Cardiac septum (tissue), 1 donor: Measurements from ENCODE around the gene NEURL1. TPM values are rescaled to one million over a fixed set of nuclear protein-coding genes. Genes with fewer than 3 reads are reported as not detected.
"Not testable (repeated sequence)": the region's sequence is repeated elsewhere in the genome, so short reads cannot be mapped to it uniquely, and the experiment has no call there.

Source experiments
- DNase-seq: peaks from one replicate; pipeline ENCODE4 v3.0.0-alpha.2; 2020; ENCODE audit warnings: low spot score
- intact Hi-C: fragments of 100-400 bp; cut with DNase I; formaldehyde crosslinking; loops from one replicate; pipeline ENCODE4 v1.14.0; 2022
- total RNA-seq: library from RNA; stranded (reverse); fragmentation: NEBNext Ultra II Directional; extraction: Animal tissue kit (Norgen Biotek cat#: 25700); gene quantifications from one replicate; pipeline ENCODE4 v1.2.1, GENCODE V29; 2021
- donor health status: DM: no; HTN: no; CAD: no.

Gene NEURL1
- total RNA-seq, 1 donor from 2014 or later = 0.54 TPM

DNA sequence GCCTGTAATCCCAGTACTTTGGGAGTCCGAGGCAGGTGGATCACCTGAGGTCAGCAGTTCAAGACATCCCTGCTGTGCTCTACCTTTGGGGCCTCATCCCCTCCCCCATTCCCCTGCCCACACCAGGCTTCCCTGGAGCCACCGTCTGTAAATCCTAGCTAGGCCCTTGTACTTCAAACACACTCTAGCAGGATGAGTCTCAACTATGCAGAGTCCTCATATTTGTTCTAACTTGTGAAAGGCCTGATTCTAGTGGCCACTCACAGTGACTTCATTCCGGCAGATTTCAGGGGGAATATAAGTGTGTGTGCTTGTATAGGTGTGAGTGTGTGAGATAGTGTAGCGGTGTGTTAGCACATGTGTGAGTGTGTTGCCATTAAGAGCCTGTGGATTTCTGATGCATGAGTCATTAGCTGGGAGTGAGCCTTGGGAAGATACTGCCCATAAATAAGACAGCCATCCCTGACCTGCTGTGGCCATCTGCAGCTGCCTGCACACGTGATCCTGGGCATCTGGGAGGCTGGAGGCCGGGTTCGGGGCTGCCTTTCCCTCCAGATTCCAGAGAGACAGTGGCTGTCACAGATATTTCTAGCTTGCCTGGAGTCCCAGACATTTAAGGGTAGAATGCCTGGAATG lies 1.7 kb upstream of the NEURL1 start:
- intact Hi-C loops = no loop called here
- no peak for DNase-seq

DNA sequence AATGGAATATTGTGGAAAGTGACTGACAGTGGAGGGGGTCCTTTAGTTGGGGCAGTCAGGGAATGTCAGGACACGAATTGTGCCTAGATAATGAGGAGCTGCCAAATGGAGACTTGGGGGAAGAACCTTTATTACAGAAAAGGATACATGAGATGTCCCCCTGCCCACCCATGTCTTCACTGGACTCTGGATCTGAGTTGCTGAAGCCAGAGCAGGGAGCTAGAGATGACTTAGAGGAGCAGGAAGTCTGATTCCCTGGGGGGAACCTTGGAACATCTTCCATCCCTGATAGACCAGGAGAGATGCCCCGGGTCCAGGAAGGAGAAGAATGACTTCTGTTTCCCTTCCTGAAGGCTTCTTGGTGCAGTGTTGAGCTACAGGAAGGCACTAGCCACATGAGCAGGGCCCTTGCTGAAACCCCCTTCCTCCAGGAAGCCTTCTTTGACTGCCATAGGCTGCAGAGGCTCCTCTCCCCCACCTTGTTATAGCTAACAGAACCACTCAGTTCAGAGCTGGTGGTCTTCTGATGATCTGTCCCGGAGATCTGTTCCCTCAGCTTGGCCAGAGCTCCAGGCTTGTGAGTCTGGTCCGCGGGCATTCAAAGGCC lies 747 bp upstream of the NEURL1 start:
- no peak for DNase-seq
- intact Hi-C loops = no loop called here

DNA sequence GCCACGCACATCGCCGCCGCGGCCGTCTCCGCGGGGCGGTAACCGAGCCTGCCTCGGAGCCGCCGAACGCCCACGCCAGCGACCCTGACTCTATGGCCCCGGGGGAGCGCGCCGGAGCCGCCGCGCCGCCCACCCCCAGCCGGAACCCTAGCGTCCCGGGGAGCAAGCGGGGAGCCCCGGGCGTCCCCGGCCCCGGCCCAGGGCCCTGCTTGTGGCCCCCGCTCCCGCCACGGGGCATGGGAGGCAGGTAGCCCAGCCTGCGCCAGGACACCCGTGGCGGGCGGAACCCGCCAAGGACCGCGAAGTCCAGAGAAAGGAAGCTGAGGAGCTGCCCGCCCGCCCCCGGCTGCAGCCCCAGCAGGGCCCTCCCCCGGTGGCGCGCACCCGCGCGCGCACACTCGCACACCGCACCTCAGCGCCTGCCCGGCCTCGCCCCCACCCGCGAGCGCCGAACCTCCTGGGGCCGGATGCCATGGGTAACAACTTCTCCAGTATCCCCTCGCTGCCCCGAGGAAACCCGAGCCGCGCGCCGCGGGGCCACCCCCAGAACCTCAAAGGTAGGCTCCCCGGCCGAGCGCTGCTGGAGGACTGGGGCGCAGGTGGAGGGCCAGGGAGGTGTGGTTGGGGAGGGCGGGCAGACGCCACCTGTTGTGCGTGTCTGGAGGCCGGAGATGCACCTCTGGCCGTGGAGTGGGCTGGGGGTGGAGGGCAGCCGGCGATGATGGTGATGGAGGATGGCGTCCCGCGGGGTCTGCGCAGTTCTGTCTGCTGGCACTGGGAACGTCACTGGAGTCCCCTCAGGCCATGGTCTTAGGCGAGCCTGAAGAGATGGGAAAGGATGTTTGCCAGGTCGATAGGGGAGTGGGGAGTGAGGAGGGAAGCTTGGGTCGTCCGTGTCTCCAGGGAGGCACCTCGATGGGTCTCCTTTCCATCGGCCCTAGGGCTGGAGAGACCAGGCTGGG lies 692 bp downstream of the NEURL1 start:
- DNase-seq = no peak
- intact Hi-C loops = no loop called here

DNA sequence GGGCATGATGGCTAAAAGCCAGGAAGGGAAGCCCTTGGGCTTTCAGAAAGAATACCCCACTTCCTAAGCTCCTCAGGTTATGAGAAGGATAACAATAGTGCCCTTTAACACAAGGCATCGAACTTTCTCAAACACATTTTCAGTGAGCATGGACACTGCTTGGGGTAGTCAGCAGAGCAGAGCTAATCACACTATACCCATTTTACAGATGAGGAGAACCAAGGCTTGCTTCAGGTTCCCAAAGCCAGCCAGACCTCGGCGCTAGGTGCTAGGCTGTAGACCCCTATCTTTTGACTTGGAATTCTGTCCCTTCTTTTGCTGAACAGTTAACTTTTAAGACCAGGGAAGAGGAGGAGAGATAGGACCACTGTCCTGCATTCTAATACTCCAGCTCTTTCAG lies 1.8 kb downstream of the NEURL1 start:
- intact Hi-C loops = no loop called here
- no peak for DNase-seq

DNA sequence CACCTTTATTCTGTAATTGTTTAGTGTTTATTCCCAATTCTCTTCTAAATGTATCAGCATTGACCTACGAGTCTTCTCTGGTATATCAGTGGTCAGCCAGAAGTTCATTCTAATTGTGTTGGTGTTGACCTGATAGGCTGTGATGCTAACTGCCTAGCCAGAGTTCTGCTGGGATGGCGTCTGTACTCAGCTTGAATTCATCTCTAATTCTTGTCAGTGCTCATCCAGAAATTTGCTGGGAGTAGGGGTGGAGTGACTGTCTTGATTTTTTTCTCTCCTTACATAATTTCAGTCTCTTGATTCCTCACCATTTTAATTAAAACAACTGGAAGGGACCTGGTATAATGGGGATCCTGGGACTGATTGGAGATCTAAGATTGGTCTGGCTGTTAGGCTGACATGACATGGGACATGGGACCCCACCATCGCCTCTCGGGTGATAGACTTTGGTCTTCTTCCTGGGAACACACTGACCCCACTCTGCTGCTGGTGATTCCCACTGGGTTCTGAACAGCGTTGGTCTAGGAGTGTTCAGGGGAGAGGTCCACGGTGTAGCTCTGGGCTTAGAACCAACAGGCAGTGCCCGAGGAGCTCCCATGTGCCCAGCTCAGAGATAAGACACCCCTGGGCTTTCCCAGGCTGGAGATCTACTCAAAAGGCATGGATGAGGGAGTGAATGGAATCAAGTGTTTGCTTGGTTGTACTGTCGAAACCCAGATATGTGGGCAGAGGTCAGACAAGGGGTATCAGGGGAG lies 3.8 kb downstream of the NEURL1 start:
- no peak for DNase-seq
- intact Hi-C loops = no loop called here

DNA sequence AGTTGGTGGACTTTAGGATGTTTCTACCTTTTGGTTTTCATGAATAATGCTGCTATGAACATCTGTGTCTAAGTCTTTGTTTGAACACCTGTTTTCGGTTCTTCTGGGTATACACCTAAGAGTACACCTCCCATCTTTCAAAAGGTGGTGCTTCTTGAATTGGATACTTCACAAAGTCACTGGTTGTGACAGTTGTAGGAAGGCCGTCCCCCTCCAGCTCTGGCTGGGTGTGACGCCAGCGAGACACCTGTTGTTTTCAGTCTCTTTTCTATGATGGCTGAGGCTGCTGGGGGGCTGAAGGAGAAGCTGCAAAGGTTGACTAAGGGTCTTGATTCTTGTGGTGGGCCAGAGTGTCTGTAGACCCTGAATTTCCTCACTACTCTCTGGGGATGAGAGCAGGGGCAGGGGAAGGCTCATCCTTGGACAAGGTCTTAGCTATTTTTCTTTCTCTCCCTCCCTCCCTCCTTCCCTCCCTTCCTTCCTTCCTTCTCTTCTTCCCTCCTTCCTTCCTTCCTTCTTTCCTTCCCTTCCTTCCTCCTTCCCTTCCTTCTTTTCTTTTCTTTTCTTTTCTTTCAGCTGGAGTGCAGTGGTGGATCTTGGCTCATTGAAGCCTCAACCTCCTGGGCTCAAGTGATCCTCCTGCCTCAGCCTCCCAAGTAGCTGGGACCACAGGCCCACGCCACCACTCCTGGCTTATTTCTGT lies 5.6 kb downstream of the NEURL1 start:
- intact Hi-C loops = no loop called here
- DNase-seq = no peak

DNA sequence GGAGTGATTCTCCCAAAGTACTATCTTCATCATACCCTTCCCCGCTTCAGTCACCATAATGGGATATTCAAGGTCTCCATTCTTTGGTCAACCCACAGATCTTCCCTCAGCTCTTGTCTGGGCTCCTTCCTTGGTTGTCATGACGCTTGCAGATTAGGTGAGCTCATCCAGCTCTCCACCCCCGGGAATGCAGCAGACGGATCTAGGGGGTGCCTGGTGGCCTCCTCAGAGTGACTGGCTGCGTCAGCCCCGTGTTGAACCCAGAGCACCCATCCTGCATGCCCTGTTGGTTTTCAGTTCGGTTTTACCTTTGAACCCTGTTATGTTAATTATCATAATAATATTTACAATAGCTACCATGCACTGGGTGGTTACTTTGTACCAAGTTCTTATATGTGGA lies 6.4 kb downstream of the NEURL1 start:
- intact Hi-C loops = no loop called here

DNA sequence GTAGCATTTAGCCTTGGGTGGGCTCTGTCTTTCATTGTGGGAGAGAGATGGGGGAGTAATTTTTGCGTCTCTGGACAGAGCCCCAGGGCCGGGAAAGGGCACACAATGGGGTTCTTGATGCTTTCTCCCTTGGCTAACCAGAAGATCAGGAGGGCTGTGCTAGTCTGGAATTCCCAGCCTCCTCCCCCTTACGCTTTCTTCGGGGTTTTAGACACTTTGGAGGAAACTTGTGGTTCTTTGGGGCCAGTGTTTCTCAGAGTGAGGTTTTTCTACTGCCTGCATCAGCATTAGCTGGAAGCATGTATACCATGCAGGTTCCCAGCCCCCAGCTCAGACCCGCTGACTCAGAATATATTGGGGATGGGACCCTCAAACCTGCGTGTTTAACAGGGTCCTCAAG lies 7.0 kb downstream of the NEURL1 start:
- intact Hi-C loops = no loop called here
- DNase-seq = peak; percentile 26

More for the DNA sequence above, 6.4 kb downstream of the NEURL1 start:
- DNase-seq = peak; percentile 20

DNA sequence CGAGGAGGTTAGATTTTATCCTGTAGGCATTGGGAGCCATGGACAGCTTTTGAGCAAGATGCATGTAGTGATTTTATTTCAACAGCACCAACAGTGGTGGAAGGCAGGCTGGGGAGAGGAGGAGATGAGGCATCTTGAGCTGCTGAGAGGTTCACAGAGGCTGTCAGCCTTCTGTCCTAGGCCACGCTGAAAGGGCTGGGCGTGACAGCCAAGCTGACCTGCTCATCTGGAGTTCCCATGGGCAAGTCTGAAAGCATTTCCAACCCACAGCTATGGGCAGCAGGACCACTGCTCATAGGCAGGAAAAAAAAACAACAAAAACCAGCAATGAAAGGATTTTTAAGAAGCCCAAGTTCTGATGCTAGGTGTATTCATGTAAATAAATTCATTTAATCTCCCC lies 7.7 kb downstream of the NEURL1 start:
- intact Hi-C loops = no loop called here
- peak; percentile 55 for DNase-seq

DNA sequence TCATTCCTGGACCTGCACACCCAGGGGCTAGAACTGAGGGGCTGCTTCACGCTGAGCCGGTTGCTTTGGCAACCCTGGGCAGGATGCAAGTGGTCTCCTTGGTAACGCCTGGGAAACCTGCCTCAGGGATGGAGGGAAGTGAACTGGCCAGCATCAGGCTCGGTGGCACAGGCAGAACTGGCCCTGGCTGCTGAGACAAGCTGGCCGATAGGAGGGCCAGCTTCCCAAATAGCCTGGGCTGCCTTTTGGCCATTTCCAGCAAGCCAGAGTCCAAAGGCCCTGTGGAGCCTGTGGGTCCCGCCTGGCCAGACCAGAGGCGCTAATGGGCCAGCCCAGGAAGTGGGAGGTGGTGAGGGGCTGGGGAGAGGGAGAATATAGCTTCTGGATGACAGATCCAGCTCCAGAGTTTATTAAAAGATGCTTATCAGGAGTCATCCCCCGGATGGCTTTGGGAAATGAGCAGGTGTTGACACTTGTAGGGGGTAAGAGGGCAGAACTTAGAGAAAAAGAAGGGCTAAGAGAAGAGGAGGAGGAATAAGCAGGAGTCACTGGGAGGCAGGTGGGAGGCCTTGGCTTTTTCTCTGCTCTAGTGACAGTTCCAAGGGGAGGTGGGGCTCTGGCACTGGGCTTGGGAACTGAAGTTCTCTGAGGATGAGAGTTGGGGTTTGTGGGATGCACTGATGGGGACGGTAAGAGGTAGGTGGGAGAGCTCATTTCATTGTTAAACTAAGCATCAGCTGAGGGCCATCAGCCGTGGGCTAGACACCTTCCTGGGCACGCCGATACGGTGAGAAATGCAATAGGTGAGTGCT lies 9.6 kb downstream of the NEURL1 start:
- intact Hi-C loops = no loop called here
- DNase-seq = peak; percentile 66

DNA sequence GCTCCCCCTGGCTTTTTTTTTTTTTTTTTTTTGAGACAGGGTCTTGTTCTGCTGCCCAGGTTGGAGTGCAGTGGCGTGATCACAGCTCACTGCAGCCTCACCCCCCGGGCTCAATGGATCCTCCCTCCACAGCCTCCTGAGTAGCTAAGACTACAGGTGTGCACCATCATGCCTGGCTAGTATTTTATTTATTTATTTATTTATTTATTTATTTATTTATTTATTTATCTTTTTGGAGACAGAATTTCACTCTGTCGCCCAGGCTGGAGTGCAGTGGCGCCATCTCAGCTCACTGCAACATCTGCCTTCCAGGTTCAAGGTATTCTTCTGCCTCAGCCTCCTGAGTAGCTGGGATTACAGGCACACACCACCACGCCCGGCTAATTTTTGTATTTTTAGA lies 10.3 kb downstream of the NEURL1 start:
- intact Hi-C loops, DNase-seq: not testable (repeated sequence)

DNA sequence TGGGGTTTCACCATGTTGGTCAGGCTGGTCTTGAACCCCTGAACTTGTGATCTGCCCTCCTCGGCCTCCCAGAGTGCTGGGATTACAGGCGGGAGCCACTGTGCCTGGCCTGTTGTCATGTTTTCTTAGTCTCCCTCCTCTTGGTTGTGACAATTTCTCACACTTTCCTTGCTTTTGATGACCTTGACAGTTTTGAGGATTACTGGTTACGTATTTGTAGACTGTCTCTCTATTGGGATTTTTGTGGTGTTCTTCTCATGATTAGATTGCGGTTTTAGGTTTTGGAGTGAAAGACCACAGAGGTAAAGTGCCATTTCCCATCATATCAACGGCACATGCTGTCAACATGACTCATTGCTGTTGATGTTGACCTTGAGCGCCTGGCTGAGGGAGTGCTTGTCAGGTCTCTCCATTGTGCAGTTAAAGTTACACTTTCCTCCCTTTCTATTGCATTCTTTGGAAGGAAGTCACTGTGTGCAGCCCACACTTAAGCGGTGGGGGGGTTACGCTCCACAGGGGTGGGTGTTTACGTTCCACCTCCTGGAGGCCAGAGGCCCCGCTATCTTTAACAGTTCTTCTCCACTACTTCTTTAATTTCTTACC lies 10.8 kb downstream of the NEURL1 start:
- intact Hi-C loops = no loop called here
- peak; percentile 6 for DNase-seq

DNA sequence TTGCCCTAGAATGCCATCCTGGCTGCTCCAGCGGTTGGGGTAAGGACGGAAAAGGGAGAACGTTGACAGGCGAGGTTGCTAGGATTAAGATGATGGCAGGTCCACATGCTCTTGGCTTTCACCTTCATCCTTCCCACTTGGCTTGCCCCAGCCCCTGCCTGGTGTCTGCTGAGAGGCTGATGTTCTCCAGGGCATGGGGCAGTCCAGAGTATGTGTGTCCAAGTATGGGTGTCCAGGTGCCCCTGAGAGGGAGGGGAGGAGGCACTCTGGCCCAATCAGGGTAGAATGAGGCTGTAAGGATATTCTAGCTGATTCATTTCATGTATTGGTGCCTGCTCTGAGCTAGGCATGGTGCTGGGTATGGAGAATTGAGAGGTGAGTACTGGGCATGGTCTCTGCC lies 12.6 kb downstream of the NEURL1 start:
- intact Hi-C loops = no loop called here
- no peak for DNase-seq

DNA sequence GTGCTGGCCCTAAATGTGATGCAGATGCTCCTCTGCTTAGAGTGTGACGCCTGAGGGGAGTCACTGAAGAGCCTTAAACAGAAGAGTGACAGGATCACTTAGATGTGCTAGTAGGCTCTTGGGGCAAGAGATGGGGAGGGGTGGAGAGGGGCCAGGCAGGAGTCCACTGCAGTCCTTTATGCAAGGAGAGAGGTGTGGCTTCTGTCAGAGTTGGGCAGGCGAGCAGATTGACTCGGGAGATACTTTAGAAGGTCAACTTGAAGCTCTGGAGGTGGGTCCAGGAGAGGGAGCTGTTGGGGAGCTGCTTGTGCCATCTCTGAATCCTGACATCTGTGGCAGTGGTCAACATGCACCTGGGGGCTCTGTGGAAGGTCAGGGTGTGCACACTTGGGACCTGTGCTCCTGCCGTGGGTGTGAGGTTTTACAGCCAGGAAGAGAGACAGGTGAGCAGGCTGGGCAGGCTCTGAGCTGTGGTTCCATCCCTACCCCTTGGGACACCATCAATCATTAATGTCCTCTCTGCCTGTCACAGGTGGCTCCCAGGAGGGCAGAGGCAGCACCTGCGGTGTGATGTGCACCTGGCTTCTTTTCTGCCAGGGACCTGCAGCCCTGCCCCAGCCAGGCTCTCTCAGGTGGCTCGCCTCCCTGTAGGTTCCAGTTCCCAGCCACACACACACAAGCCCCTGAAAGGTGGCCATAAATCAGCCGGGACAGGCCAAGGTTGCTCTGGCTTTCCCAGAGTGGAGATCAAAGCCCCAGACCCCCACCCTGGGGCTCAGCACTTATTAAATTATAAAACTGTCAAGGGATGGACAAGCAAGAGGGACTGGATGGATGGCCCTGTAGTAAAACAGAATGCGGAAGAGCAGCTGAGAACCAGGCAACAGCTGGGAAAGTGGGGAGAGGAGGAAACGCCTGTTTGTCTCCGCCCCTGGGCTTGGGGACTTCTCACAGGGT lies 14.0 kb downstream of the NEURL1 start:
- DNase-seq = no peak
- intact Hi-C loops = no loop called here

DNA sequence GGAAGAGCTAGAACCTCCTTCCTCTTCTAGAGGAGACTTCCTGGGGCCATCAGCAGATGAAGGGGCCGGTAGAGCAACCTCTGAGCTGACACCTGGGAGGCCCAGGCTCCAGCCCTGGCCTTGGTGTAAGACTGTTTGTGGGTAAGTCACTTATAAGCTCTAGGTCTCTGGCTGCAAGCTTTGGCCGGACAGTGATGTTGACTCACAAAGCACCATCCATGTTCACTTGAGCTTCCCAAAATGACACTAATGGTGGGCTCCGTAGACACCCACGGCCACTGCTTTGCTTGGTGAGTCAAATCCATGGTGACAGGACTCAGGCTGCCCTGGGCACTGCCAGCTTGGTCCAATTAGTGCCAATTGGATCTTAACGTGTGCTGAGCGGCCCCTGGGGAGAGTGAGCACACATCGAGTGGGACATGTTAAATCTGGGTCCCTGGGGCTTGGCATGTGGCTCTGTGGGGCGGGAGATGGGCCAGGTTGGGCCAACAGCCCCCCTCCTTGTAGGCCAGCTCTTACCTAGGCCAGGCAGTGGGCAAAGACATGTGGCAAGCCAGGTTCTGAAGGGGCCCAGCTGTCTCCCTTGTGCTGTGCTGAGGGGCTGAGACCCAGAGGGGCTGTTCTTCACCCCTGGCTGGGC lies 16.7 kb downstream of the NEURL1 start:
- intact Hi-C loops = no loop called here

More for the DNA sequence above, 16.7 kb downstream of the NEURL1 start:
- peak; percentile 46 for DNase-seq
